Upper lobe of left lung (tissue), 4 donors: ENCODE measurements around the gene DCTN4.

Experiments used
- CTCF ChIP-seq, 6 experiments: fragments of 450-650 bp in 4 of 6; fragments of 200-600 bp in 2 of 6; sonication (generic) in 2 of 6; IDR thresholded peaks; one replicate each; pipeline ENCODE4 v1.5.1; 2016 to 2019; ENCODE audit warnings: antibody characterized with exemption in 6 of 6
- EP300 ChIP-seq, 4 donors: sonication (generic); formaldehyde crosslinking; IDR thresholded peaks; one replicate each; pipeline ENCODE4 v1.5.1; 2017; ENCODE audit warnings: antibody characterized with exemption in 4 of 4, control low read depth in 2 of 4
- POLR2A ChIP-seq, 4 donors: fragments of 450-650 bp; IDR thresholded peaks; one replicate each; pipeline ENCODE4 v1.5.1; 2016 to 2017; ENCODE audit warnings: antibody characterized with exemption in 4 of 4, mild to moderate bottlenecking in 2 of 4

- TF ChIP-seq POLR2A (IDR thresholded peaks at IDR 0.05), result no peak
- TF ChIP-seq CTCF (IDR thresholded peaks at IDR 0.05), result no peak
- no peak for TF ChIP-seq EP300 (IDR thresholded peaks at IDR 0.05)
These were observed 97.7 kb downstream of the DCTN4 start, which contains the start of gene MYOZ3 for GRCh38 chr5:150661086-150661485.
